ENCODE measurements around the gene EXOC4.

DNA sequence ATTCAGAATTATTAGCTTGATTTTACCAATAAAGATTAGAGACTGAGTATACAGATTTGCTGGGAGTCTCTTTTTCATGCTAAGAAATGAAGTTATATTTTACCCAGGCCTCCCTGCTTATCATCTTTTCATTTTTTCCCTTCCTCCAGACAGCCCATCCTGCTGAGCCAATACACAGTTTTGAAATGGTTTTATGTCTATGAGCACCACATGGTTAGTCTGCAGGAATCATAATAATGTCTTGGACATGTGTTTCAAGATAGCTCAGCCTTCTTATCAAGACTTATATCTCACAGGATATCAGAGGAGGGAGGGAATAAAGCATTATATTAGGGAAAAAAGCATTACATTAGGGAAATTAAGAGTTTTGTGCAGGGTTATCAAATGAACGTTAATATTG, 157.1 kb downstream of the EXOC4 start:
- TF ChIP-seq, protein P1, sequence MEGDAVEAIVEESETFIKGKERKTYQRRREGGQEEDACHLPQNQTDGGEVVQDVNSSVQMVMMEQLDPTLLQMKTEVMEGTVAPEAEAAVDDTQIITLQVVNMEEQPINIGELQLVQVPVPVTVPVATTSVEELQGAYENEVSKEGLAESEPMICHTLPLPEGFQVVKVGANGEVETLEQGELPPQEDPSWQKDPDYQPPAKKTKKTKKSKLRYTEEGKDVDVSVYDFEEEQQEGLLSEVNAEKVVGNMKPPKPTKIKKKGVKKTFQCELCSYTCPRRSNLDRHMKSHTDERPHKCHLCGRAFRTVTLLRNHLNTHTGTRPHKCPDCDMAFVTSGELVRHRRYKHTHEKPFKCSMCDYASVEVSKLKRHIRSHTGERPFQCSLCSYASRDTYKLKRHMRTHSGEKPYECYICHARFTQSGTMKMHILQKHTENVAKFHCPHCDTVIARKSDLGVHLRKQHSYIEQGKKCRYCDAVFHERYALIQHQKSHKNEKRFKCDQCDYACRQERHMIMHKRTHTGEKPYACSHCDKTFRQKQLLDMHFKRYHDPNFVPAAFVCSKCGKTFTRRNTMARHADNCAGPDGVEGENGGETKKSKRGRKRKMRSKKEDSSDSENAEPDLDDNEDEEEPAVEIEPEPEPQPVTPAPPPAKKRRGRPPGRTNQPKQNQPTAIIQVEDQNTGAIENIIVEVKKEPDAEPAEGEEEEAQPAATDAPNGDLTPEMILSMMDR (IDR thresholded peaks at IDR 0.05), result no peak
- TF ChIP-seq TCF7L2 (IDR thresholded peaks at IDR 0.05; ENCODE audit: low read depth, low read length) (no peak), POLR2AphosphoS5 (IDR thresholded peaks at IDR 0.05; ENCODE audit: low read depth, low read length) (no peak), SIN3A (IDR thresholded peaks at IDR 0.05; ENCODE audit: borderline replicate concordance, insufficient read depth, low read depth, low read length) (no peak)
- TF ChIP-seq, protein P2, sequence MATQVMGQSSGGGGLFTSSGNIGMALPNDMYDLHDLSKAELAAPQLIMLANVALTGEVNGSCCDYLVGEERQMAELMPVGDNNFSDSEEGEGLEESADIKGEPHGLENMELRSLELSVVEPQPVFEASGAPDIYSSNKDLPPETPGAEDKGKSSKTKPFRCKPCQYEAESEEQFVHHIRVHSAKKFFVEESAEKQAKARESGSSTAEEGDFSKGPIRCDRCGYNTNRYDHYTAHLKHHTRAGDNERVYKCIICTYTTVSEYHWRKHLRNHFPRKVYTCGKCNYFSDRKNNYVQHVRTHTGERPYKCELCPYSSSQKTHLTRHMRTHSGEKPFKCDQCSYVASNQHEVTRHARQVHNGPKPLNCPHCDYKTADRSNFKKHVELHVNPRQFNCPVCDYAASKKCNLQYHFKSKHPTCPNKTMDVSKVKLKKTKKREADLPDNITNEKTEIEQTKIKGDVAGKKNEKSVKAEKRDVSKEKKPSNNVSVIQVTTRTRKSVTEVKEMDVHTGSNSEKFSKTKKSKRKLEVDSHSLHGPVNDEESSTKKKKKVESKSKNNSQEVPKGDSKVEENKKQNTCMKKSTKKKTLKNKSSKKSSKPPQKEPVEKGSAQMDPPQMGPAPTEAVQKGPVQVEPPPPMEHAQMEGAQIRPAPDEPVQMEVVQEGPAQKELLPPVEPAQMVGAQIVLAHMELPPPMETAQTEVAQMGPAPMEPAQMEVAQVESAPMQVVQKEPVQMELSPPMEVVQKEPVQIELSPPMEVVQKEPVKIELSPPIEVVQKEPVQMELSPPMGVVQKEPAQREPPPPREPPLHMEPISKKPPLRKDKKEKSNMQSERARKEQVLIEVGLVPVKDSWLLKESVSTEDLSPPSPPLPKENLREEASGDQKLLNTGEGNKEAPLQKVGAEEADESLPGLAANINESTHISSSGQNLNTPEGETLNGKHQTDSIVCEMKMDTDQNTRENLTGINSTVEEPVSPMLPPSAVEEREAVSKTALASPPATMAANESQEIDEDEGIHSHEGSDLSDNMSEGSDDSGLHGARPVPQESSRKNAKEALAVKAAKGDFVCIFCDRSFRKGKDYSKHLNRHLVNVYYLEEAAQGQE (IDR thresholded peaks at IDR 0.05; ENCODE audit: insufficient read depth in 1 of 2, low read depth in 2 of 2, low read length in 1 of 2), result no peak

Data from Panc1 (cell line).